K562 (cell line): ENCODE results near the gene CTRL. TPM values are rescaled to one million over a fixed set of nuclear protein-coding genes. Genes with fewer than 3 reads are reported as not detected.
A peak's percentile ranks its signal among the peaks of the same experiment; 100 is the strongest.

Source experiments
- ARID2 ChIP-seq: fragments of 450-650 bp; IDR thresholded peaks from 2 replicates; pipeline ENCODE4 v1.6.1; 2017; ENCODE audit warnings: antibody characterized with exemption, mild to moderate bottlenecking
- BCOR ChIP-seq: fragments of 450-650 bp; IDR thresholded peaks from 2 replicates; pipeline ENCODE4 v1.6.1; 2016
- GABPA ChIP-seq: fragments of 200-800 bp; sonication (Bioruptor generic); conservative IDR thresholded peaks from 2 replicates; pipeline ENCODE4 v1.6.1; 2016; ENCODE audit warnings: low read depth, missing genetic modification characterization, missing compliant biosample characterization
- KDM4B ChIP-seq, 2 experiments: fragments of 450-650 bp in 1 of 2; sonication (generic) in 1 of 2; IDR thresholded peaks; 2 replicates each; pipeline ENCODE4 v1.6.1; 2016 to 2017; ENCODE audit warnings: borderline replicate concordance in 2 of 2, antibody characterized with exemption in 1 of 2, low read depth in 1 of 2, mild to moderate bottlenecking in 1 of 2
- LARP7 ChIP-seq: fragments of 450-650 bp; IDR thresholded peaks from 2 replicates; pipeline ENCODE4 v1.6.1; 2016
- NEUROD1 ChIP-seq: fragments of 150-350 bp; IDR thresholded peaks from 2 replicates; pipeline ENCODE4 v1.6.1; 2014; ENCODE audit warnings: borderline replicate concordance, low read length, low read depth; ENCODE audit not compliant: partially characterized antibody
- NFIX ChIP-seq: fragments of 250-450 bp; sonication (Bioruptor Pico); IDR thresholded peaks from 2 replicates; pipeline ENCODE4 v1.4.0; 2020; ENCODE audit warnings: low read depth, mild to moderate bottlenecking, moderate library complexity
- RAD21 ChIP-seq, 2 experiments: fragments of 250-450 bp in 1 of 2; fragments of 450-650 bp in 1 of 2; sonication (Bioruptor Pico) in 1 of 2; formaldehyde crosslinking in 1 of 2; IDR thresholded peaks in 1 of 2; conservative IDR thresholded peaks in 1 of 2; 2 replicates each; pipeline versions ENCODE4 v1.4.0 to v1.8.0; 2020 to 2022; ENCODE audit warnings: mild to moderate bottlenecking in 2 of 2, moderate library complexity in 1 of 2
- RBM17 ChIP-seq: fragments of 200-400 bp; formaldehyde crosslinking; IDR thresholded peaks from 2 replicates; pipeline ENCODE4 v1.6.1; 2017; ENCODE audit warnings: low read depth, mild to moderate bottlenecking, low read length, borderline replicate concordance
- RBM25 ChIP-seq: fragments of 200-400 bp; formaldehyde crosslinking; IDR thresholded peaks from 2 replicates; pipeline ENCODE4 v1.6.1; 2018; ENCODE audit warnings: low read length, low read depth, moderate library complexity; ENCODE audit not compliant: severe bottlenecking
- RCOR1 ChIP-seq, 2 experiments: IDR thresholded peaks; 2 replicates each; pipeline ENCODE4 v1.6.1; 2012; ENCODE audit warnings: low read depth in 2 of 2, low read length in 2 of 2, borderline replicate concordance in 1 of 2, improper control_type of control experiment in 1 of 2
- SMAD2 ChIP-seq: fragments of 150-350 bp; IDR thresholded peaks from 2 replicates; pipeline ENCODE4 v1.6.1; 2014; ENCODE audit warnings: low read depth, mild to moderate bottlenecking, low read length
- SRSF1 ChIP-seq: fragments of 200-400 bp; formaldehyde crosslinking; IDR thresholded peaks from 2 replicates; pipeline ENCODE4 v1.6.1; 2017; ENCODE audit warnings: mild to moderate bottlenecking, low read depth, low read length, moderate library complexity
- TBP ChIP-seq: optimal IDR thresholded peaks from 2 replicates; pipeline ENCODE3; 2011; ENCODE audit warnings: low read depth, low read length, improper control_type of control experiment
- ZBTB17 ChIP-seq: fragments of 450-650 bp; formaldehyde crosslinking; IDR thresholded peaks from 2 replicates; pipeline ENCODE4 v1.4.0; 2020; ENCODE audit warnings: mild to moderate bottlenecking
- ZC3H11A ChIP-seq: IDR thresholded peaks from 2 replicates; pipeline ENCODE4 v1.6.1; 2012; ENCODE audit warnings: low read depth, low read length, improper control_type of control experiment
- ZKSCAN3 ChIP-seq: fragments of 250-450 bp; sonication (Bioruptor Pico); IDR thresholded peaks from 2 replicates; pipeline ENCODE4 v1.4.0; 2020
- ZNF551 ChIP-seq: fragments of 250-450 bp; sonication (Bioruptor Pico); IDR thresholded peaks from 2 replicates; pipeline ENCODE4 v1.5.0; 2021; ENCODE audit warnings: mild to moderate bottlenecking, moderate library complexity
- polyA plus RNA-seq, 8 experiments: library from polyadenylated mRNA; depleted of rRNA in 4 of 8; stranded (reverse) in 5 of 8; unstranded in 3 of 8; fragments of >200 nt; fragmentation: Nextera tagmentation in 2 of 8; fragmentation: Illumina TruSeq in 1 of 8; extraction: Ambion mirVana in 2 of 8; extraction: Trizol in 1 of 8; gene quantifications; 2 replicates each; pipeline versions ENCODE4 v1.2.1 to v1.2.3, GENCODE V29; 2011 to 2014; ENCODE audit warnings: inconsistent platforms in 1 of 8, missing spikeins in 1 of 8
- total RNA-seq, 7 experiments: library from RNA; depleted of rRNA in 6 of 7; stranded (reverse); fragments of >200 nt in 6 of 7; fragmentation: Illumina TruSeq in 2 of 7; extraction: Trizol in 2 of 7; gene quantifications; 2 replicates each; pipeline versions ENCODE4 v1.2.1 to v1.2.3, GENCODE V29; 2011 to 2021; ENCODE audit warnings: low replicate concordance in 1 of 7
- TF ChIP-seq, protein P1 (sequence below): fragments of 450-650 bp; IDR thresholded peaks from 2 replicates; pipeline ENCODE4 v1.6.1; 2016
- TF ChIP-seq, protein P2 (sequence below): fragments of 250-450 bp; sonication (Bioruptor Pico); IDR thresholded peaks from 2 replicates; pipeline ENCODE4 v1.8.0; 2021; ENCODE audit warnings: moderate library complexity, mild to moderate bottlenecking, inconsistent platforms
- TF ChIP-seq, protein P3 (sequence below): fragments of 250-450 bp; sonication (Bioruptor Pico); IDR thresholded peaks from 2 replicates; pipeline ENCODE4 v1.9.0; 2021; ENCODE audit warnings: mild to moderate bottlenecking, inconsistent platforms
- TF ChIP-seq, protein P4 (sequence below): sonication (generic); formaldehyde crosslinking; IDR thresholded peaks from 2 replicates; pipeline ENCODE4 v1.5.0; 2020; ENCODE audit warnings: missing genetic modification reagents
- TF ChIP-seq, protein P5 (sequence below): fragments of 450-650 bp; formaldehyde crosslinking; IDR thresholded peaks from 2 replicates; pipeline ENCODE4 v1.4.0; 2020; ENCODE audit warnings: mild to moderate bottlenecking, mixed read lengths

The CTRL gene
- total and polyA plus RNA-seq, 9 of the 15 experiments (the other 6 are each of a cell fraction or from before 2014, with no cell fraction given): 1.4 to 5.6 (median 2.5) TPM

DNA sequence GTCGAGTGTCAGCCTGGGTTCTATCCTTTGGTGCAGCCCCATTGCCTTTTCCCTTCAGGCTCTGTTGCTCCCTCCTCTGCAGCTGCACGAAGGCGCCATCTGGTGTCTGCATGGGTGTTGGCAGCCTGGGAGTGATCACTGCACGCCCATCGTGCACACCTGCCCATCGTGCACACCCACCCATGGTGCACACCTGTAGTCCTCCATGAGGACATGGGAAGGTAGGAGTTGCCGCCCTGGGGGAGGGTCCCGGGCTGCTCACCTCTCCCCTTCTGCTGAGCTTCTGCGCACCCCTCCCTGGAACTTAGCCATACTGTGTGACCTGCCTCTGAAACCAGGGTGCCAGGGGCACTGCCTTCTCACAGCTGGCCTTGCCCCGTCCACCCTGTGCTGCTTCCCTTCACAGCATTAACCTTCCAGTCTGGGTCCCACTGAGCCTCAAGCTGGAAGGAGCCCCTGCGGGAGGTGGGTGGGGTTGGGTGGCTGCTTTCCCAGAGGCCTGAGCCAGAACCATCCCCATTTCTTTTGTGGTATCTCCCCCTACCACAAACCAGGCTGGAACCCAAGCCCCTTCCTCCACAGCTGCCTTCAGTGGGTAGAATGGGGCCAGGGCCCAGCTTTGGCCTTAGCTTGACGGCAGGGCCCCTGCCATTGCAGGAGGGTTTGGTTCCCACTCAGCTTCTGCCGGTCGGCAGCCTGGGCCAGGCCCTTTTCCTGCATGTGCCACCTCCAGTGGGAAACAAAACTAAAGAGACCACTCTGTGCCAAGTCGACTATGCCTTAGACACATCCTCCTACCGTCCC lies 2.9 kb downstream of the CTRL start (continued):
- TF ChIP-seq, protein P1, sequence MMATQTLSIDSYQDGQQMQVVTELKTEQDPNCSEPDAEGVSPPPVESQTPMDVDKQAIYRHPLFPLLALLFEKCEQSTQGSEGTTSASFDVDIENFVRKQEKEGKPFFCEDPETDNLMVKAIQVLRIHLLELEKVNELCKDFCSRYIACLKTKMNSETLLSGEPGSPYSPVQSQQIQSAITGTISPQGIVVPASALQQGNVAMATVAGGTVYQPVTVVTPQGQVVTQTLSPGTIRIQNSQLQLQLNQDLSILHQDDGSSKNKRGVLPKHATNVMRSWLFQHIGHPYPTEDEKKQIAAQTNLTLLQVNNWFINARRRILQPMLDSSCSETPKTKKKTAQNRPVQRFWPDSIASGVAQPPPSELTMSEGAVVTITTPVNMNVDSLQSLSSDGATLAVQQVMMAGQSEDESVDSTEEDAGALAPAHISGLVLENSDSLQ: no peak
- no peak for TF ChIP-seq ZC3H11A
- TF ChIP-seq ZNF551 (CRISPR knock-in tag): no peak
- TF ChIP-seq, protein P2, sequence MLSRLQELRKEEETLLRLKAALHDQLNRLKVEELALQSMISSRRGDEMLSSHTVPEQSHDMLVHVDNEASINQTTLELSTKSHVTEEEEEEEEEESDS: no peak
- no peak for TF ChIP-seq ZKSCAN3 (CRISPR knock-in tag)
- no peak for TF ChIP-seq KDM4B (IDR thresholded peaks at IDR 0.05; ENCODE audit: borderline replicate concordance in 2 of 2, low read depth in 1 of 2)
- TF ChIP-seq, protein P3, sequence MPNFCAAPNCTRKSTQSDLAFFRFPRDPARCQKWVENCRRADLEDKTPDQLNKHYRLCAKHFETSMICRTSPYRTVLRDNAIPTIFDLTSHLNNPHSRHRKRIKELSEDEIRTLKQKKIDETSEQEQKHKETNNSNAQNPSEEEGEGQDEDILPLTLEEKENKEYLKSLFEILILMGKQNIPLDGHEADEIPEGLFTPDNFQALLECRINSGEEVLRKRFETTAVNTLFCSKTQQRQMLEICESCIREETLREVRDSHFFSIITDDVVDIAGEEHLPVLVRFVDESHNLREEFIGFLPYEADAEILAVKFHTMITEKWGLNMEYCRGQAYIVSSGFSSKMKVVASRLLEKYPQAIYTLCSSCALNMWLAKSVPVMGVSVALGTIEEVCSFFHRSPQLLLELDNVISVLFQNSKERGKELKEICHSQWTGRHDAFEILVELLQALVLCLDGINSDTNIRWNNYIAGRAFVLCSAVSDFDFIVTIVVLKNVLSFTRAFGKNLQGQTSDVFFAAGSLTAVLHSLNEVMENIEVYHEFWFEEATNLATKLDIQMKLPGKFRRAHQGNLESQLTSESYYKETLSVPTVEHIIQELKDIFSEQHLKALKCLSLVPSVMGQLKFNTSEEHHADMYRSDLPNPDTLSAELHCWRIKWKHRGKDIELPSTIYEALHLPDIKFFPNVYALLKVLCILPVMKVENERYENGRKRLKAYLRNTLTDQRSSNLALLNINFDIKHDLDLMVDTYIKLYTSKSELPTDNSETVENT (CRISPR knock-in tag): no peak
- TF ChIP-seq TBP: no peak
- no peak for TF ChIP-seq RBM25
- TF ChIP-seq ARID2: peak; percentile 88; the same call in 1 of the 2 replicates
- TF ChIP-seq, protein P4, sequence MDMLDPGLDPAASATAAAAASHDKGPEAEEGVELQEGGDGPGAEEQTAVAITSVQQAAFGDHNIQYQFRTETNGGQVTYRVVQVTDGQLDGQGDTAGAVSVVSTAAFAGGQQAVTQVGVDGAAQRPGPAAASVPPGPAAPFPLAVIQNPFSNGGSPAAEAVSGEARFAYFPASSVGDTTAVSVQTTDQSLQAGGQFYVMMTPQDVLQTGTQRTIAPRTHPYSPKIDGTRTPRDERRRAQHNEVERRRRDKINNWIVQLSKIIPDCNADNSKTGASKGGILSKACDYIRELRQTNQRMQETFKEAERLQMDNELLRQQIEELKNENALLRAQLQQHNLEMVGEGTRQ (CRISPR knock-in tag): no peak
- no peak for TF ChIP-seq NEUROD1
- TF ChIP-seq GABPA (tag): no peak
- TF ChIP-seq ZBTB17 (CRISPR knock-in tag): no peak
- TF ChIP-seq SRSF1: no peak
- TF ChIP-seq, protein P5, sequence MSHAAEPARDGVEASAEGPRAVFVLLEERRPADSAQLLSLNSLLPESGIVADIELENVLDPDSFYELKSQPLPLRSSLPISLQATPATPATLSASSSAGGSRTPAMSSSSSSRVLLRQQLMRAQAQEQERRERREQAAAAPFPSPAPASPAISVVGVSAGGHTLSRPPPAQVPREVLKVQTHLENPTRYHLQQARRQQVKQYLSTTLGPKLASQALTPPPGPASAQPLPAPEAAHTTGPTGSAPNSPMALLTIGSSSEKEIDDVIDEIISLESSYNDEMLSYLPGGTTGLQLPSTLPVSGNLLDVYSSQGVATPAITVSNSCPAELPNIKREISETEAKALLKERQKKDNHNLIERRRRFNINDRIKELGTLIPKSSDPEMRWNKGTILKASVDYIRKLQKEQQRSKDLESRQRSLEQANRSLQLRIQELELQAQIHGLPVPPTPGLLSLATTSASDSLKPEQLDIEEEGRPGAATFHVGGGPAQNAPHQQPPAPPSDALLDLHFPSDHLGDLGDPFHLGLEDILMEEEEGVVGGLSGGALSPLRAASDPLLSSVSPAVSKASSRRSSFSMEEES (CRISPR knock-in tag): no peak
- no peak for TF ChIP-seq LARP7
- TF ChIP-seq RCOR1 (IDR thresholded peaks at IDR 0.05; ENCODE audit: borderline replicate concordance in 1 of 2, low read depth in 2 of 2, low read length in 2 of 2): no peak
- no peak for TF ChIP-seq BCOR
- no peak for TF ChIP-seq SMAD2
- no peak for TF ChIP-seq RBM17
- TF ChIP-seq RAD21 (CRISPR knock-in tag; conservative IDR thresholded peaks at IDR 0.05 in 1 of 2, IDR thresholded peaks at IDR 0.05 in 1 of 2): peak; percentile 87 to 95
- TF ChIP-seq NFIX (CRISPR knock-in tag): no peak
